CD4-positive, alpha-beta T cell treated with Interleukin-10 for 1 hour (primary cell): ENCODE measurements around the gene EYS.

ENCODE experiments used
- DNase-seq: peaks from one replicate; pipeline ENCODE4 v3.0.0-alpha.2; 2020

EYS gene

DNA sequence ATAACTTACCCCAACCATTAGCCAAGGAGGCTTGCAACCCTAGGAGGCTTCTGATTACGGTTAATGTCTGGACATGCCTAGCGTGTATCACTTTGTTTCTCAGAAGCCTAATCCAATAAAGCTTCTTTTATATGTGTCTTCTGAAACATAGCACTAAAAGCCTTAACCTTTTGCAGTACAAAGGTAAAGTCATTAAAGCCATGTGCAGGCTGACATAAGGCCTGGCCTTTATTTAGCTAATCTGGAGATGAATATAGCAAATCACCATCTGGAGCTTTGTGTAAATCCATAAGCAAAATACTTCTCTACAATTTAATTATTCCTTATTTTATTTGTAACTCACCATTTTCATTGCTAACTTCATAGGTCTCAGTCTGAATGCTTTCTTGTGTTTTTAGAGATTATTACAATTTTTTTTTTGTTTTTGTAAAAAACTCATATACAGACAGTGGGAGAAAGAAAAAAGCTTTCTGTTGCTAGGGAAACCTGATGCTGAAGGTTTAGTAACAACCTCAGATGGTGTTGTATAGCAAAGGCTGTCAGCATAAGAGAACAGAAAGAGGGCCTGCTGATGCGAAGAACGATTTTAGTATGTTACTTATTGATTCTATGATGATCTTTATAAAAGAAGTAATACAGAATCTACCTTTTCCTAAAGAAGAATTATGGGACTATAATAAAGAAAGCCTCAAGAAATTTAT is at the start of gene EYS:
EYS (minus strand) TSS at position 101 of the 701 bp plus-strand sequence. CDS start 211,816 bp downstream, outside the sequence.
- no peak for DNase-seq

DNA sequence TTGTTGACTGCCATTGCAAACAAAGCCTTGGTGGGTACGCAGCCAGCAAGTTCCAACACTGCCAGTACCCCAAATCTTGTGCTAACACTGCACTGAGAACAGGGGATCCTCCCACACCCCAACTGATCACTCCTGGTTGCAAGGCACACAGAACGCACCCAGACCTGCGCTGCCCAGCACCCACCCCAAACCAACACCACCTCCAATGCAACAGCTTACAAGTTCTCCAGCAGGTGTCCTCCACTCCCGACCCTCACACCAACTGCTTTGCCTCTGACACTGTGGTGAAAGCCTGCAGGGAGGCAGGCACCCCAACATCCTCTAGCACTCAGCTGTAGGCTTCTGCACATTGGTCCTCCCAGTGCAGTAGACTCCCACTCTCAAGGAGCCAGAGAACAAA is 39.3 kb upstream of the EYS start:
- no peak for DNase-seq

- no peak for DNase-seq
These were observed 38.6 kb upstream of the EYS start for GRCh38 chr6:65745614-65746013.

DNA sequence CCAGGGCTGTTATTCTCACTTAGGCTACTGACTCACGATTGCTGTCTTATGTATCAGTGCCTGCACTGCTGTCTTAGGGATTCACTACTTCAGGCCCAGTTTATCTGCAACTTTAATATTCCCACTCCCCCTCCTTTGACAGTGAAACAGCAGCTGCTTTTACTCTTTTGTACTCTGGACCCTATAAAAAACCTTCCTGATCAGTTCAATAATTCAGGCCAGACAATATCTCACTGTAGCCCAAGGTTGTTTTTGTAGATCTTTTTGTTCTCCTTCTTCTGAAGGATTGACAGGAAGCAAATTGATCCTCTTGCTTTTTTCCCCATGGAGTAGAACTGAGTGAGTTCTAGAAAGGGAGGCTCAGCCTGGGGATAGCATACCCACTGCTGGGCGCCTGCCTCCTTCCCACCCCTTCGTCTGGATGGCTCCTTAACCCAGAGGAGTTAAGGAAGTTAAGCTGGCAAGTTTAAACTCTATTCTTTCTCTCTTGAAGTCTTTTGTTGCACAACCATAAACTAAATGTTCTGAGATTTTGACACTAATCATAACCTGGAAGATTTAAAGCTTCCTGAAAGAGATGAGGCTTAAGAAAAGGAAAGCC is 22.0 kb upstream of the EYS start:
- DNase-seq: no peak

DNA sequence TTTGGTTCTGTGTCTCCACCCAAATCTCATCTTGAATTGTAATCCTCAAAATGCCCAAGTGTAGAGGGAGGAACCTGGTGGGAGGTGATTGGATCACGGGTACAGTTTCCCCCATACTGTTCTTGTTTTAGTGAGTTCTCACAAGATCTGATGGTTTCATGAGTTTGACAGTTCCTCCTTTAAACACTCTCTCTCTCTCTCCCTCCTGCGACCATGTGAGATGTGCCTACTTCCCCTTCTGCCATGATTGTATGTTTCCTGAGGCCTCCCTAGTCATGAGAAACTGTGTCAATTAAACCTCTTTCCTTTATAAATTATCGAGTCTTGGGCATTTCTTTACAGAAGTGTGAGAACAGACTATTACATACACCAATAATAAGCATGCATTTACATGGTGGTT is 12.1 kb upstream of the EYS start:
- no peak for DNase-seq

DNA sequence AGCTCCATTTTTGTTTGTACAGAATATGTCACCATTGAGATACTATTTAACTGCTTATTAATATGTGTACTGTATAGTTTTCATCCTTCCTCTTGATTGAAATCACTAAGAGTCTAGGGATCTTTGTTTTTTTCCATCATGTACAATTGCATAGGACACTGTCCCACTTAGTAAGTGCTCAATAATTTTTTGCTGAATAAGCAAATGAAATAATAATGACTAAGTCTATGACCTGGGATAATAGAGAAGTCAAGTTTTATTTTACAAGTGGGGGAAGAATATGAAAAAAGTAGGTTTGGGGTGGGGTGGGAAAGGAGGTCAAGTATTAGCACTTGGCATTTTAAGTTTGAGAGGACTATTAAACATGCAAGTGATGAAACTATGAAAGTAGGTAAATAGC is 4.5 kb upstream of the EYS start:
- no peak for DNase-seq

DNA sequence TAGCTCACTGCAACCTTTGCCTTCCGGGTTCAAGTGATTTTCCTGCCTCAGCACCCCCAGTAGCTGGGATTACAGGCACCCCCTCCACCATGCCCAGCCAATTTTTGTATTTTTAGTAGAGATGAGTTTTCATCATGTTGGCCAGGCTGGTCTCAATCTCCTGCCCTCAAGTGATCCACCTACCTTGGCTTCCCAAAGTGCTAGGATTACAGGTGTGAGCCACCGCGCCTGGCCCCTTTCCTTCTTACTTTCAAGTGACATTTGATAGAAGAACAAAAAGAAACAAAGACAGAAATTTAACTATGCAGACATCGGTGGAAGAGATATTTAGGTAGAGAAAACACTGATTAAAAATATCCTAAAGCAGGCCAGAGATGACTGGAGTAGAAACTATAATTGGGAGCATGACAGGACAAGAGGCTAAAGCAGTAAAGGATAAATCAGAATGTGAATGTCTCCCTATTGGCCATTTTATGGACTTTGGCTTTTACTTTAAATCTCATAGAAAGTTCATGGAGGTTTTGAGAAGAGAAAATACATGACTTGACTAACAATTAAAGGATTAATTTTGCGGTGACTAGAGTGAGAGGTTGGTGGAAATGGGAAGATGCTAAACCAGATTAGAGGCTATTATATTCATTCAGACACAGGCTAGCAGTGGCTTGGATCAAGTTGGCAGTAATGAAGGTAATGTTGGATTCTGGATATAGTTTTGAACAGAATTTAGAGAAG is 2.2 kb upstream of the EYS start:
- no peak for DNase-seq

GRCh38 chr6:65708162-65708561 is 1.1 kb upstream of the EYS start:
- no peak for DNase-seq

- no peak for DNase-seq
These were observed 590 bp downstream of the EYS start for GRCh38 chr6:65706436-65706835.

GRCh38 chr6:65701325-65701724 is 5.7 kb downstream of the EYS start:
- no peak for DNase-seq

DNA sequence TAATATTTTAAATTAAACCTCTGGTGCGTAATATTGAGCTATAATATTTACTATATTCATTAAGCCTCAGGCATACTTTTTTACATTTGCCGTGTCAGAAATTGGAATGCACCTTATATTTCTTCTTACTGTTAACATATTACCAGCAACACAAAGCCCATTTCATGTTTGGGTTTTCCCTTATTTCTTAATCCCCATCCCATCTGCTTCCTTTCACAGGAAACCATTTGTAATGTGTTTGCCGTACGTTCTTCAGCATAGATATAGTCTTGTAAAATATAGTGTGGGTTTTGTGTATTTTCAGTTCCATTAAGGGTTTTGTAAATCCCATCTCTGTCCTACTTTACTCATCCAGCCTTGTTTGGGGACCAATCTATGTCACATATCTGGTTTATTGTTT is 6.5 kb downstream of the EYS start:
- DNase-seq: no peak

GRCh38 chr6:65692109-65692508 is 14.9 kb downstream of the EYS start:
- DNase-seq: no peak

DNA sequence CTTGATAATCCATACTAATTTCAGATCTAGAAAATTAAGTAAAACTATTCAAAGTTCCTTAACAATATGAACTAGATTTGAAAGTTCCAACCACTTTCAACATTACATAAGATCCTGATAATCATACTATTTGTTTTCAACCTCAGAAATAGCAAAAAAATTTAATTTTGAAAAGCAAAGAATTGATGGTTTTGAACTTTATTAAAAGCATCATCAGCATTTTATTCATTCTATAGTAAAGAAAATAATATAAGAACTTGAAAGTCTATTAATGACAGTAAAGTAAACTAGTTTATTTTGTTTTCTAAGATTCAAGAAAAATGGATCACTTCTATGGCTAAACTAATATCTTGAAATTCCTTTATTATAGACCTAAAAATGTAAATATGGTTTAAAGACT is 26.8 kb downstream of the EYS start:
- DNase-seq: no peak

DNA sequence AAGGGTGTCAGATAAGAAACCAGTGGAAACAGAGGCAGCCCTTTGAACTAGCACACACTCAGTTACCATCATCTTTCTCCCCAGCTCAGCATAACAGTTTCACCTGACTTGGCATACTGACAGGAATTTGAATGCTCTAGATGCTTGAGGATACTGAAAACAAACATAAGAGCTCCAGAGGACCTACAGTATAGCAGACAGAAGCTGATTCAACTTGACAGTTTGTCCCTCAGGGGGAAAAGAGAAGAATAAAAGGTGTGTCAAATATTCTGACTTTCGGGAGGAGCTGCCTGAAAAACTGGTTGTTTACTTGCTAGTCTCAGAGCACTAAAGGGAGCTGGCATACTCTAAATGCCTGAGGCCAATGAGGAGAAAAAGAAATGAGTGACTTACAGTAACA is 35.1 kb downstream of the EYS start:
- DNase-seq: no peak

- DNase-seq: no peak
These were observed 38.9 kb downstream of the EYS start for GRCh38 chr6:65667916-65668656.

DNA sequence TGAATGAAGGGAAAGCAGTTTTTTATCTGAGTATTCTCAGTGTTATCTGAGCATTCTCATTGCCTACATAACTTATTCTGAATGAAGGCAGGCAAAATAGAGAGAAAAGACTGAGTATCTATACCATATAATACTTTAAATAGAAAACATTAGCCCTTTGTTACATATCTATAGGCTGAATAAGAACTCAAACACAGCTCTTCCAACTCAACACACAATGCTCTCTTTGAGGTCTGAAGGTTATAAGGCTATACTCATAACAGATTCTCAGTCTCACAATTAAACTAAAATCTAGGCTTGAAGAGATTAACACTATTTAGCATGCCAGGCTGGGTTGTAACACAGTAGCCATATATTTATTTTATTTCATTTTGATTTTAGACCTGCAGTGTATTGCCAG is 56.9 kb downstream of the EYS start:
- DNase-seq: no peak

DNA sequence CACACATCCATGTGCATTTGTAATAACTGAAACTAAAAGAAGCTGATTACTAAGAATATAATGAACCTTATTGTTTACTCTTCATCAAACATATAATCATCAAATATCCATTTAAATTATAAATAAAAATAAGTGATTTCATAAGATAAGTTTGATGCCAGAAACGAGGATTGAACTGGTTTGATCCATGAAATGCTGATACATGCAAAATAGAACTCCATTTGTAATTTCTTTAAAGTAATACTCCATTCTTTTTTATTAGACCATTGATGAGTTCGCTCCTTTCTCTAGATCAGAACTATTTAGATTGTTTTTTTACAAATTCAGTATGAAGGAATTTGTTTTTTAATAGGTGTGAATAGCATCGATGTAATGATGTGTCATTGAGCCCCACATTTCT is 57.6 kb downstream of the EYS start:
- DNase-seq: no peak

DNA sequence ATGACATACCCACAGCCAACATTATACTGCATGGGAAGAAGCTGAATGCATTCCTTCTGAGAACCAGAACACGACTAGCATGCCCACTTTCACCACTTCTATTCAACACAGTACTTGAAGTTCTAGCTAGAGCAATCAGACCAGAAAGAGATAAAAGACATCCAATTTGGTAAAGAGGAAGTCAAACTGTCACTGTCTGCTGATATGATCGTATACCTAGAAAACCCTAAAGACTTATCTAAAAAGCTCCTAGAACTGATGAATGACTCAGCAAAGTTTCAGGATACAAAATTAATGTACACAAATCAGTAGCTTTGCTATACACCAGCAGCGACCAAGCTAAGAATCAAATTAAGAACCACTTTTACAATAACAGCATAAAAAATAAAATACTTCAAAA is 60.5 kb downstream of the EYS start:
- no peak for DNase-seq

DNA sequence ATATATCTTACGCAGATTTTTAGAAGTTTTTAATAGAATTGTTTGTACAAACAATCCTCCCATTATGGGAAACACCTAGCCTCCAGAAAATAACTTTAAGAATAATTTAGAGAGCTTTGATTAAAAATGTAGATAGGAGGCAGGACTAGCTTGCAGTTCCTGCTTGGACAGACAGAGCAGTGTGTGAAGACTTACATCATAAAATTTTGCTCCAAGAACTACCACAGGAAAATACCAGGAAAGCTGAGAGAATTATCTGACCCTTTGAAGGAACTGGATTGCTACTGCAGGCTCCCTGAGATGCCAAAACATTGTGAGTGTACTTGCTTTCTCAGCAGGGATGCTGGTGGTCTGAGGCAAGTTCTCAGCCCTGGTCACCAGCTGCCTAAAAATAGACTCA is 64.2 kb downstream of the EYS start:
- no peak for DNase-seq

DNA sequence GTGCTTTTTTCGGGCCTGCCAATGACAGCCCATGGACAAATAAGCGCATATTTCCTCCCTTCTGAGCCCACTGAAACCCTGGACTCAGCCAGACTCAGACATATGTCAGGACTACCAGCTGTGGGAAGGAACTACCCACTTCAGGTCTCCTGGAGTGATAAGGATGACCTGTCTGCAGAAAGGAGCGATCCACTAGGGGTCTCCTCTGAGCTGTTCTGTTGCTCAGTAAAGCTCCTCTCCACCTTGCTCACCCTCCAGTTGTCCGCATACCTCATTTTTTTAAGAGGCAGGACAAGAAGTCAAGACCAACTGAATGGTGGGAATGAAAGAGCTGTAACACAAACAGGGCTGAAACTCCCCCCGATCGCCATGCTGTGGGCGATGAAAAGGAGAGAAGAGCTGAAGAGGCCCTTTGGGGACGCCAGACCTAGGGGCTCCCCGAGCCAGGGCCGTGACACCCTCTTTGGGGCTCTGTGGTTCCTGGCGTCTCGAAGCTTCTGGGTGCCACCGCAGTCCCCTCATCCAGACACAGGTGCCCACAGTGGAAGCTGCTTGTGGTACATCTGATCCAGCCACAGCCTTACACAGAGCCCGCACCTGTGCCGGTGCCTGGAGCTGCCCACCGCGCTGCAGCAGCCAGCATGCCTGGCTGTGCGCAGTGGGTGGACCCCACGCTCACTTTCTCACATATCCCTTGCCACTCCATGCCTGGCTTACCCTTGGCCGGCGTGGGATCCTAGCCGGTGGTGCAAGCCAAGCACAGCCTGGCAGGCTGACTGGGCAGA is 68.8 kb downstream of the EYS start:
- DNase-seq: no peak

GRCh38 chr6:65637289-65638046 is 69.6 kb downstream of the EYS start:
- DNase-seq: no peak

DNA sequence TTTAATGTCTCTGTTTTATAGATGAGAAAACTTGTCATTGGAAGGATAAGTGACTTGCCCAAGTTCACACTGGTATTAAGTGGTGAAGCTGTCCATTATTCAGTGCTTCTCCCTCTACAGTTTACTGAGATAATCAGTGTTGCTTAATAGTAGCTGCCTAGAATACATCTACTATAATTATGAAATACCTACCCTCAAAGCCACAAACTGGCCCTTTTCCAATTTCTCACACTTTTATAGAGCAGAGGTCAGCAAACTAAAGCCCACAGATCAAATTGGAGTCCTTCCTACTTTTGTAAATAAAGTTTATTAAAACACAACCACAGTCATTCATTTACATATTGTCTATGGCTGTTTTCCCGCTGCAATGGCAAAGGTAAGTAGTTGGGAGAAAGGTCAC is 73.5 kb downstream of the EYS start:
- no peak for DNase-seq
